Sigmoid colon (tissue), 7 donors: ENCODE data around the gene SIGLEC12. TPM values are rescaled to one million over a fixed set of nuclear protein-coding genes. Genes with fewer than 3 reads are reported as not detected.

ENCODE experiments used
- DNase-seq: peaks from one replicate; pipeline ENCODE4 v3.0.0-alpha.2; 2019
- H3K27ac ChIP-seq, 4 donors: fragments of 200-600 bp; sonication (generic); one replicate each; pipeline ENCODE4 v1.5.1; 2016 to 2019; ENCODE audit warnings: mild to moderate bottlenecking in 1 of 4
- H3K27me3 ChIP-seq, 3 donors: fragments of 200-600 bp; sonication (generic); one replicate each; pipeline ENCODE4 v1.5.1; 2019; ENCODE audit warnings: mild to moderate bottlenecking in 1 of 3
- H3K36me3 ChIP-seq, 4 donors: fragments of 200-600 bp; sonication (generic); one replicate each; pipeline ENCODE4 v1.5.1; 2016 to 2019
- H3K4me1 ChIP-seq, 4 donors: fragments of 200-600 bp; sonication (generic); one replicate each; pipeline ENCODE4 v1.5.1; 2017 to 2019
- H3K4me3 ChIP-seq, 4 donors: fragments of 200-600 bp; sonication (generic); one replicate each; pipeline ENCODE4 v1.5.1; 2017 to 2019; ENCODE audit warnings: mild to moderate bottlenecking in 2 of 4, moderate library complexity in 1 of 4
- H3K9me3 ChIP-seq, 4 donors: fragments of 200-600 bp in 3 of 4; sonication (generic) in 3 of 4; one replicate each; pipeline versions ENCODE4 v1.5.1 to v1.6.1; 2013 to 2019
- CTCF ChIP-seq, 4 experiments: fragments of 450-650 bp in 3 of 4; fragments of 200-600 bp in 1 of 4; IDR thresholded peaks; one replicate each; pipeline ENCODE4 v1.5.1; 2016 to 2019; ENCODE audit warnings: antibody characterized with exemption in 4 of 4, mild to moderate bottlenecking in 3 of 4, moderate library complexity in 2 of 4
- EP300 ChIP-seq, 4 donors: sonication (generic); formaldehyde crosslinking; IDR thresholded peaks; one replicate each; pipeline ENCODE4 v1.6.1; 2017; ENCODE audit warnings: antibody characterized with exemption in 4 of 4
- POLR2A ChIP-seq, 2 donors: fragments of 450-650 bp; IDR thresholded peaks; one replicate each; pipeline ENCODE4 v1.6.1; 2016; ENCODE audit warnings: antibody characterized with exemption in 2 of 2, mild to moderate bottlenecking in 2 of 2, moderate library complexity in 2 of 2
- POLR2AphosphoS5 ChIP-seq, 4 donors: sonication (generic); formaldehyde crosslinking; IDR thresholded peaks; one replicate each; pipeline ENCODE4 v1.6.1; 2017; ENCODE audit warnings: antibody characterized with exemption in 4 of 4
- WGBS, 2 donors: extraction: QIAGEN DNeasy Blood & Tissue Kit; methylation state at CpG; one replicate each; pipeline ENCODE4 v1.1.7; 2013; 5-methylcytosine and 5-hydroxymethylcytosine counted together
- intact Hi-C: fragments of 100-400 bp; cut with DNase I; formaldehyde crosslinking; loops from one replicate; pipeline ENCODE4 v1.15.1; 2023
- polyA plus RNA-seq, 3 donors: library from polyadenylated mRNA; stranded (reverse); fragments of 200-250 nt; gene quantifications; one replicate each; pipeline ENCODE4 v1.2.3, GENCODE V29; 2013
- total RNA-seq, 4 donors: library from RNA; depleted of rRNA; stranded (reverse); fragments of >200 nt; gene quantifications; one replicate each; pipeline ENCODE4 v1.1.0, GENCODE V29; 2016
- donor health status: healthy with polysubstance abuse.
- donor health status: Bipolar disorder and iron deficiency.
- donor health status: healthy.

SIGLEC12 gene
- total and polyA plus RNA-seq, 7 donors, result 0.16 to 11.6 (median 0.86) TPM; not detected in 4

DNA sequence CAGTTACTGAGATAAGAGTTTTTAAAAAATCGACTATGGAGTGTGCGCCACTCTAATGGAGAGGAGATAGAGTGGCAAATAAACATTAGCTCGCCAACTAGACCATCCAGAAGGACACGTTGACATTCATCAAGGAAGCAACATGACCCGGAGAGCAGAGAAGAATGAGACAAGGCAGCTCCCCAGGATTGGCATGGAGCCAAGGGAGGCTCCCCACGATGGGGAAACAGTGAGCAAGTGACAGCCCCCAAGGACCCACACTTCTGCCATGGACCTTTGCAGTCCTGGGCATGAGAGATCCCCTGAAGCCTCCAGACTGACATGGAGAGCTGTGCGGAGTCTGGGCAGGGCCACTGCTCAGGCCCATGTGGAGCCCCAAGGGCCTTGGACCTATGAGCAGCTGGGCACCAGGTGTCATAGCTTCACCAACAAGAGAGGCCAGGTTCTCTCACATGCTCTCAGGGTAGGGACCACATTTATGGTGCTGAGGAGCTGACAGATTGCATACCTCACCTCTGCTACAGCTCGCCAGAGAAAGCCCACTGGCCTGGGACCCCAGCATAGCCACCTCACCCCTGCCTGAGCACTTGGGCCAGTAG, 23.2 kb upstream of the SIGLEC12 start:
- Histone ChIP-seq H3K27me3 (peaks cover 0 to 12% (median 0%) of the 10 kb centered on the region in 3 donors), H3K4me1 (no peaks in the 10 kb centered on the region), H3K27ac (no peak overlapping the region), H3K9me3 (no peaks in the 10 kb centered on the region), H3K4me3 (no peak overlapping the region), H3K36me3 (no peaks in the 10 kb centered on the region)
- WGBS, 2 donors, result 70 to 78% methylated on average over 8 of the region's 8 CpGs
- DNase-seq, result no peak
- intact Hi-C loops, result no loop called here
- TF ChIP-seq POLR2A (IDR thresholded peaks at IDR 0.05), result no peak
- no peak for TF ChIP-seq POLR2AphosphoS5 (IDR thresholded peaks at IDR 0.05)
- no peak for TF ChIP-seq CTCF (IDR thresholded peaks at IDR 0.05)
- TF ChIP-seq EP300 (IDR thresholded peaks at IDR 0.05), result no peak

DNA sequence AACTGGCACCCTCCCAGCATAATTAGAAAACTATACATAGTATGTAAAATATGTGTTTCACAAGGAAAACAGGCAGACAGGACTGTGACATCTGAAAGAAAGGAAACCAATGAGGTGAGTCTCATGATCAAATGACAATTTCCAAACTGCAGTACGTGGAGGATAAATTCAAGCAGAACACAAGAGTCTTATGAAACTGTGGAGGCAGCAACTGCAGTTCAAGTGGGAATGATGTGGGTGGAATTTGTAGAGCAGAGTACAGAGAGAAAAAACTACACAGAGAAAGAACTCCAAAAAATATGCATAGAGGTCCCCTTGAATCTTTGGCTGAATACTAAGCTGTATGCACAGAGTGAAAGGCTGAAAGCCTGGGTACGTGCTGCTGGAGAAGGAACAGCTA, 20.2 kb upstream of the SIGLEC12 start:
- intact Hi-C loops, result no loop called here
- H3K4me1 ChIP-seq, result no peaks in the 10 kb centered on the region
- no peak overlapping the region for H3K4me3 ChIP-seq
- H3K36me3 ChIP-seq, result no peaks in the 10 kb centered on the region
- WGBS, 2 donors, result 61 to 68% methylated on average over 2 of the region's 2 CpGs
- H3K27me3 ChIP-seq, result peaks cover 0 to 23% (median 7%) of the 10 kb centered on the region in 3 donors
- no peak overlapping the region for H3K27ac ChIP-seq
- TF ChIP-seq CTCF (IDR thresholded peaks at IDR 0.05) (no peak), POLR2AphosphoS5 (IDR thresholded peaks at IDR 0.05) (no peak), EP300 (IDR thresholded peaks at IDR 0.05) (no peak), POLR2A (IDR thresholded peaks at IDR 0.05) (no peak)
- H3K9me3 ChIP-seq, result no peaks in the 10 kb centered on the region
- no peak for DNase-seq

GRCh38 chr19:51521357-51521756, 19.8 kb upstream of the SIGLEC12 start:
- Histone ChIP-seq H3K4me1 (no peaks in the 10 kb centered on the region), H3K9me3 (no peaks in the 10 kb centered on the region), H3K27me3 (peaks cover 0 to 23% (median 7%) of the 10 kb centered on the region in 3 donors), H3K36me3 (no peaks in the 10 kb centered on the region), H3K27ac (no peak overlapping the region), H3K4me3 (no peak overlapping the region)
- intact Hi-C loops, result no loop called here
- DNase-seq, result no peak
- TF ChIP-seq POLR2A (IDR thresholded peaks at IDR 0.05) (no peak), CTCF (IDR thresholded peaks at IDR 0.05) (no peak), POLR2AphosphoS5 (IDR thresholded peaks at IDR 0.05) (no peak), EP300 (IDR thresholded peaks at IDR 0.05) (no peak)
- 81 to 92% methylated on average over 2 of the region's 2 CpGs for WGBS, 2 donors

- DNase-seq, result no peak
- no peak for TF ChIP-seq CTCF (IDR thresholded peaks at IDR 0.05)
- TF ChIP-seq POLR2AphosphoS5 (IDR thresholded peaks at IDR 0.05), result no peak
- no peak for TF ChIP-seq EP300 (IDR thresholded peaks at IDR 0.05)
- no peak for TF ChIP-seq POLR2A (IDR thresholded peaks at IDR 0.05)
- intact Hi-C loops, result no loop called here
These were observed 19.1 kb upstream of the SIGLEC12 start for GRCh38 chr19:51520728-51521127.

More at GRCh38 chr19:51520728-51521127, 19.1 kb upstream of the SIGLEC12 start:
- WGBS, 2 donors, result 40 to 51% methylated on average over 2 of the region's 2 CpGs
- Histone ChIP-seq H3K27me3 (peaks cover 0 to 23% (median 7%) of the 10 kb centered on the region in 3 donors), H3K36me3 (no peaks in the 10 kb centered on the region), H3K4me1 (no peaks in the 10 kb centered on the region), H3K4me3 (no peak overlapping the region), H3K27ac (no peak overlapping the region), H3K9me3 (no peaks in the 10 kb centered on the region)
